HG03439 (cell line): ENCODE measurements around the gene ANKMY2.
"Not testable (repeated sequence)": the region's sequence is repeated elsewhere in the genome, so short reads cannot be mapped to it uniquely, and the experiment has no call there.

Experiments
- ATAC-seq: cut with Tn5 transposase; IDR thresholded peaks from one replicate; pipeline ENCODE4 v1.9.1; 2021; ENCODE audit warnings: mild to moderate bottlenecking, moderate library complexity; ENCODE audit not compliant: unreplicated experiment

The ANKMY2 gene

DNA sequence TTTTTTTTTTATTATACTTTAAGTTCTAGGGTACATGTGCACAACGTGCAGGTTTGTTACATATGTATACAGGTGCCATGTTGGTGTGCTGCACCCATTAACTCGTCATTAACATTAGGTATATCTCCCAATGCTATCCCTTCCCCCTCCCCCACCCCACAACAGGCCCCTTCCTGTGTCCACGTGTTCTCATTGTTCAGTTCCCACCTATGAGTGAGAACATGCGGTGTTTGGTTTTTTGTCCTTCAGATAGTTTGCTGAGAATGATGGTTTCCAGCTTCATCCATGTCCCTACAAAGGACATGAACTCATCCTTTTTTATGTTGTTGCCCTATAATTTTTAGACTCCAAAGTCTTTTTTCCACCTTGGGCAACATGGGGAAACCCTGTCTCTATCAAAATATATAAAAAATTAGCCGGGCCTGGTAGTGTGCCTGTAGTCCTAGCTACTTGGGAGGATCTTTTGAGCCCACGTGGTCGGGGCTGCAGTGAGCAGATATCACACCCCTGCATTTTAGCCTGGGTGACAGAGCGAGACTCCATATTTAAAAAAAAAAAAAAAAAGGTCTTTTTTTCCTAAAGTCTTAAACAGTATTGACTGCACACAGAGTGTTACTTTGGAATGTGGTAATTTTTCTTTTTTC is 14.4 kb upstream of the ANKMY2 start:
- not testable (repeated sequence) for ATAC-seq

DNA sequence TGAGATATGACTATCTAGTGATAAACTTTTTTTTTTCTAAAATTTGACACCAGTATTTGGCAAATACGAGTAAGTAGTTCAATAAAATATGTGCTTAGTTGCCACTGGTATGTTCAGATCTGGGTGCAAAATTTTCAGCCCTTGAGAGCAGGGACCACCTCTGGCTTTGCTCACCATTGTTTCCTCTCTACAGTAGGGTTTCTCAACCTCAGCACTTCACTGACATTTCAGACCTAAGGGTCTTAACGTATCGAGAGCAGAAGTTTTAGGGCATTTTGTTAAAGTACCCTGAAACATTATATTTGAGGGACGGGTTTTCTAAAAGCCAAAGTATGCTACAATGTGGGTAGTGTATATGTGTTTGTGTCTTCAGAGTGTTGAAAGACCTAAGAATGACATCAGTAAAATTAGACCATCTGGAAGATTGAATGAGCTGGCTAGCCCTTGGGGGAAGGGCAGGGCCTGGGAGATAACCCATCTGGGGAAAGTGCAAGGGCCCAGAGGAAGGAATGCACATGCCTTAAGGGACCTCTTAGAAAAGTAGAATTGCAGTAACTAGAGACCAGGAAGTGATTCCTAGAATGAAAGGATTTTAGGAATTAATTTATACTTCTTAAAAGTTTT is 12.2 kb upstream of the ANKMY2 start:
- no peak for ATAC-seq

DNA sequence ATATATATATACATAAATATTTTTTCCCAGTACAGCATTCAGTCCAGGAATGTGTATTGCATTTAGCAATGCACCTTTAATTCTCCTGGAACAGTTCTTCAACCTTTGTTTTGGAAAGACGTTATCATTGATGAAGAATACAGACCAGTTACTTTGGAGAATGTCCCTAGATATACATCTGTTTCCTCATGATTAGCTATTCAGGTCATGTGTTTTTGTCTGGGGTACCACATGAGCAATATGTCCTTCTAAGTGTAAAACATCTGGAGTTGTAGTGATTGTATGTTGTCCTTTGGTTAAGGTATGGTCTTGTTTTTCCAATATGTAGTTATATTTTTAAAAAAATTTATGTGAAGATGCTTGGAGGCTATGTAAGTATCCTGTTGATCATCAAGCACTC is 10.6 kb upstream of the ANKMY2 start:
- ATAC-seq, result no peak

DNA sequence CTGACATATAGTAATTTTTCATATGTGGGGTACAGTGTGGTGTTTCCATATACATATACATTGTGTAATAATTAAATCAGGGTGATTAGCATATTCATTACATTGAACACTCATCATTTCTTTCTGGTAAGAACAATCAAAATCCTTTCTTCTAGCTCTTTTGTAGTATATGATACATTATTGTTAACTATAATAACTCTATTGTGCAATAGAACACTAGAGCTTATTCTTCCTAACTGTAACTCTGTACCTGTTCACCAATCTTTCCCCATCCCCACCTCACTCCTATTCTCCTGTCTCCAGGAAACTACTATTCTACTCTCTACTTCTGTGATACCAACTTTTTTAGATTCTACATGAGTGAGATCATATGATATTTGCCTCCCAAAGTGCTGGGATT is 9.8 kb upstream of the ANKMY2 start:
- no peak for ATAC-seq

DNA sequence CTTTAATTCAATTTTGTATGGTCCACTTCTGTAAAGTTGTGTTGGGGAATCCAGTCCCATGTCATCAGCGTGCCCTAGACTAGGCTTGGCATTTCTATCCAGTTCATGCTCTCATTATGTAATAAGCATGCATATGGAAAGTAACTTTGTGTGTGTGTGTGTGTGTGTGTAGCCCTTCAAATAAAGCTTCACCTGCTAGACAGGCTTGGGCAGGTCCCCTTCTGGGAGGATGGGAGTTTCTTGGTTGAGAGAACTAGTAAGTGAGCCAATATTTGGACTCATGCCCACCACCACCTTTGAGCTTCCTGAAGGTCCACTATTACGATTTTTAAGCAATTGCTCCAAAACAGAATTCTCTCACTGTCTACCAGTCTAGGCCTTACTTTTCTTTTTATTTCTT is 7.3 kb upstream of the ANKMY2 start:
- ATAC-seq, result no peak

DNA sequence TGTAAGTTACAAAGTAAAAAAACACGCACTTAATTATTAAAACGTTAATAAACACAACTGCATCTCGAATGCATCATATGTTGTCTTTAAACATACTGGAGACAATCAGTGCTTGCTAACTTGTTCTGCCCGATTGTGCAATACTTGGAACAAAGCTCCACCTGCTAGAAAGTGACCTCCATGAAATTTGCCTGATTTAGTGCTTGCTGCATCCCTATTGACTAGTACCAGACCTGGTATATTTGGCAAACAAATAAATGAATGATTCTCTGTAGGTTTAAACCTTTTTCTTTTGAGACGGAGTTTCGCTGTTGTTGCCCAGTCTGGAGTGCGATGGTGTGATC is 6.7 kb upstream of the ANKMY2 start:
- no peak for ATAC-seq

DNA sequence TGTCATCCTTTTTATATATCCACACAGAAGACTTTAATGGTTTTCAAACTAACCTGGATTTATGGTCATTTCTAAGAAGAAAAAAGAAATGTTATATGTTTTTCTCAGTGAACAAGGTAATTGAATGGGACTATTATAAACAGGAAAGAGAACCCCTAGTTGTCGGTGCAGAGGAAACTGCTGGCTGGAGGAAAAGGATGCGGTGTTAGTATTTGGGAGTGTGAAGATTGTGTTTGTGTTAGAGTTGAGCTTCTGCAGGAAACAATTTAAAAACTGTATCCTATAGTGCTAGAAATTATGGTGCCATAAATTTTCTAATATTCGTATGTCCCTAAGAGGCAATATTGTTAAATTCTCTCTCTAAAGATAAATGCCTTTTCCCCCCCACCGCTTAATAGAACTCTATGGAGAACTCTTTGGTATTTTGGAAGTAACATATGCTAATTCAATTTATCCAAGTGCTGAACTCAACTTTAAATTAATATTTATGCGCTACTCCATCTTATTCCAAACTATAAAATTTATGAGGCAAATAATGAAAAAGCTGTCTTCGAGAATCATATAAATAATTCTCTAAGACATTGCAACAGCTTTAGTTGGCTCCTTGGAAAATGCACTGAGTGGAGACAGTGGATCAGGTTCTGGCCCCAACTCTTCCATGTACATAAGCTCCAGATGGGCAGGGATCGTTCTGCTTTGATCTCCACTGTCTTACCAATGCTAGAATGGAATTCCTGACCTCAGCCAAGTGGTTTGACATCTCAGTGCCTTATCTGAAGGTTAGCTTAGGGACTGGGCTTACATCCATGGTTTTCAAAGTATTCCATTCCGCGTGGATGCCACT is 6.1 kb upstream of the ANKMY2 start:
- ATAC-seq, result no peak

DNA sequence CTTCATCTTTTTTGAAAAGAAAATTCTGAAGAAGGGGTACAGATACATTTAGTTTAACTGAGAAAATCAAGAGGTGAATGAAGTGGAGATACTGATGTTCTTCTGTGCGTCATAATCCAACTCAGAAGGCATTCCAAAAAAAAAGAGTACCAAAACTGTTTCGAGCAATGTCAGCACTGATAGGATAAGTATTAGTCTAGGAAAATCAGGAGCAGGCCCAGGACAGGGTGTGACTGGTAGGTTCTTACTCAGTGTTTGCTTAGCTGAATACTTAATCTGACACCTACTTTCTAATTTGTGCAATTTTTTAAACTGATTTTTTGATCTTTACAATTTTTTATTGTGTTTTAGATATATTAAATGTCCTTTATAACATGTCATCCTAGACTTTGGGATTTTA is 4.7 kb upstream of the ANKMY2 start:
- no peak for ATAC-seq

DNA sequence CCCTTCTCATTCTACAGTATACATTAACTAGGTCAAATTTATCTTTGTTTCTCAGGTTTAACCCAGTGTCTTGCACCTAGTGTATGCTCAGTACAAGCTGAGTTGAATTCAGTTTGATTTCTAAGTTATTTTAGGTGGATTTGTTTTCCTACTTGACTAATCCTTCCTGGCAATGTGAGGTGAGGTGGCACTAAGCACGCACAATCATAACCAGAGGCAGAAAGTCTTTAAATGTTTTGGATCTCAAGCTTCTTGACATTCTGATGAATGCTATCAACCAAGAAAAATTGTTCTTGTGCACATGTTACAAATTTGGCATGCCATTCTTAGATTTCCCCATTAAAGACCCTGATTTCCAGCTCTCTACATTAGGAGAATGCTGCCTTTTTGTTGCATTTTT is 3.6 kb upstream of the ANKMY2 start:
- ATAC-seq, result no peak

DNA sequence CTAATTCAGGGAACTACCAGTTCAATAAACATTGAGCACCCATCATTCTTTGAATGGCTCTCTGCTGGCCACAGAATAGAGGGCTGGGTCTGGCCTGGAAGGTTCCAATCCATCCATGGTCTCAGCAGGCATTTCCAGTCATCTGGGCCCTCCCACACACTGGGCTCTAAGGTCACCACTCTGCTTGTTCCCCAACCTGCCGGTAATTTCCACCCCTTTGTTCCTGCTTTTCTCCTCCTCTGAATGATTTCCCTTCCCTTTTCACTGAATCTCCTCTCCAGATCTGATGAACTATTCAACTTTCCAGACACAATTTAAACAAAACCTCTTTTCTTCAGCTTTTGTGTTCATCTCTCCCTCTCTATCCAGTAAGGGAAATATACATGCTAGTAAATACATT is 3.0 kb upstream of the ANKMY2 start:
- ATAC-seq, result no peak

DNA sequence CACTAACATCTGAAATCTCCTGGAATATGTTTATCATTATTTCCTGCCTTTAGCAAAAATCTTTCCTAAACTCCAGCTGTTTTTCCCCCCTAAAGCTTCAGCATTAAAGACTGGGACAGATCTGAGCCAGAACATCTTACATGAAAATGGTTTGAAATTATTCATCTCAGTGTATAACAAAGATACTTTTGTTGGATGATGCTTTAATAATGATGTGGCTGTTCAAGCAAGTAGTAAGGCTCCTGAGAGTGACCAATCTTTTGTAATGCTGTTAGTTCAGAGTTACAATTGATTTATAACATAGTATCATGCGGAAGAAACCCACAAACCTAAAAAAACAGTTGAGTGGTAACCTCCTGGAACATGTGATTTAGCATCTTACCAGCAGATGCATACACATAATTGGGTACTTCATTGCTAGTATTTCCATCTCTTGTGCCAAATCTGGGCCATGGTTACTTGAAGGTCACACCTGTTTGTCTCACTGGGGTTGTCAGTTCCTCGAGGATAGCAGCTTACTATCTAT is 1.9 kb upstream of the ANKMY2 start:
- ATAC-seq, result no peak

DNA sequence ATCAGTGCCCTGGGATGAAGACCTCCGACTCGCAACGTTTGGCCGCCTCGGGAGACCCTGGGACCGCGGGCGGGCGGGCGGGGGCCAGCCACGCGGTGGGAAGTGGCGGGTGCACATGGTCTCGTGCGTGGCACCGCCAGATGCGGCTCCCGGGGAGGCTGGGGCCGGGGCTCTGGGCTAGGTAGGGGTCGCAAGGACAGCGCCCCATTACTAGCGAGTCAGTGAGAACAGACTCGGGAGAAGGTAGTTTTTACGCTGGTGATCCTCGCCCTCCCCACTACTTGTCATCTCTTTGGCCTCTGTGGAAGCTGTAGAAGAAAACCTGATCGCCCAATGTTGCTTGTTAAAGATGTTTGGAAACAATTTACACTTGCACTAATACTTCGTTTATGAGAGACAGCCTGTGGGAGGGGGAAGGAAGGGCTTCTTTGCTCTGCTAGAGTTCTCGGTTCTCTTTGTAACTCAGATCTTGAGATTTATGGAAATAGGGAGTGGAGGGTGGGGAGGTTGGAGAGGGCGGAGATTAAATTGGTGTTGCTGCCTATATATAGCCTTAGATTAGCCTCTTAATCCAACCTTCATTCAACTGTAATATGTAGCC is 1.0 kb upstream of the ANKMY2 start:
- ATAC-seq, result no peak

DNA sequence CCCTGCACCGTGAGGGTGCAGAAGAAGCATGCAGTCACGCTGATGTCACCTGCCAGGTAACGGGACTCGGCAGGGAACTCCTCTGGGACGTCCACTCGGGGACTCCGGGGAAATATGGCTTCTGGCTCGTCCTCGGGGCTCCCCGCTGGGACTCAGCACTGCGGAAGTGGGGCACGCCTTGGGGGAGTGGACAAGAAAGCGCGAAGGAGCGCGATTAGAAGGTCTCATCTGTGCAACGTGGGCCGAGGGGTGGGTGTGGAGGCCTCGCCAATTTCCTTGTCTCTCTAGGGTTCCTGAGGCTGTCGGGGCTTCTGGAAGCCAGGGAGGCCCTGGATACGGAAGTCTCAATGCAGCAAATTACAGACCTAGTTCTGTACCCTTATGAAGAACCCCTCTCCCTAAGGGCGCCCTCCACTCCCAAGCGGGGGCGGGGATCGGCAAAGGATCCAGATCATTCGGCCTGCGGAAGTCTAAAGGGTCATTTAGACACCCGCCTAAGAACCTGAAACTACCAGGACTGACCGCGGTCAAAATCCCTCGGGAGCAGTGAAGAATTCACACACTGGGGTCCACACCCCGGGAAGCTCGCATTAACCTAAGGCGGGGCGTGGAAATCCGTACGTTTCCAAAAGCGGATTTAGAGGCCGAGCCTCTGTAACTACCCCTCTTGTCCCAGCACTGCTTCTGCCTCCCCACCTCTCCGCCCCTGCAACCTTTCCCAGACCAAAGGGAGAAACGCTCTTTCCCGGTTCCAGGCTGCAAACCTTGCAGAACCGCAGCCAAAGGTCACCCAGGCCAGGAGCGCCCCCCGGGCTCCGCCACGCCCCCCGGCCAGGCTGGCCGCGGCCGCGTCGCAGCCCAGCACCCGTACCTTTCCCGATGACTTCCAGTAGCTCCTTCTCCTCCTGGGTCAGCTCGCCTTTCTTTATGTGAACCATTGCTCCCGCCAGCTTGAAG is 640 bp downstream of the ANKMY2 start:
- ATAC-seq, result peak; percentile 26

DNA sequence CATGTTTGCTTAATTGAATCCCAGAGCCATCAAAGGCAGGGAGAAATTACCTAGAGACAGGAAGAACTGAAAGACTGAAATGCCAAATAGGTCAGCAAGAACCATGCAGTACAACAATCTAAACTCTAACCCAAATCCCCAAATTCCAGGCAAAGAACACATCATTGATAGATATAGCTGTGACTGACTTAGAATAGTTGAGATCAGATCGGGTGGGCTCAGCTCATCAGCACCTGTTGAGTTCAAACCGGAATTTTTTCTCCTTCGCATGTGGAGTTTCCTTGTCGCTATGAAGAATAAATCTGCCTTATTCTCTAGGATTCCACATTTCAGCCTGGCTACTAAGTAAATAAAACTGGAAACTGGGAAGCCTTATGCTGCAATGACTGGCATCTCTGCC is 1.4 kb downstream of the ANKMY2 start:
- no peak for ATAC-seq

DNA sequence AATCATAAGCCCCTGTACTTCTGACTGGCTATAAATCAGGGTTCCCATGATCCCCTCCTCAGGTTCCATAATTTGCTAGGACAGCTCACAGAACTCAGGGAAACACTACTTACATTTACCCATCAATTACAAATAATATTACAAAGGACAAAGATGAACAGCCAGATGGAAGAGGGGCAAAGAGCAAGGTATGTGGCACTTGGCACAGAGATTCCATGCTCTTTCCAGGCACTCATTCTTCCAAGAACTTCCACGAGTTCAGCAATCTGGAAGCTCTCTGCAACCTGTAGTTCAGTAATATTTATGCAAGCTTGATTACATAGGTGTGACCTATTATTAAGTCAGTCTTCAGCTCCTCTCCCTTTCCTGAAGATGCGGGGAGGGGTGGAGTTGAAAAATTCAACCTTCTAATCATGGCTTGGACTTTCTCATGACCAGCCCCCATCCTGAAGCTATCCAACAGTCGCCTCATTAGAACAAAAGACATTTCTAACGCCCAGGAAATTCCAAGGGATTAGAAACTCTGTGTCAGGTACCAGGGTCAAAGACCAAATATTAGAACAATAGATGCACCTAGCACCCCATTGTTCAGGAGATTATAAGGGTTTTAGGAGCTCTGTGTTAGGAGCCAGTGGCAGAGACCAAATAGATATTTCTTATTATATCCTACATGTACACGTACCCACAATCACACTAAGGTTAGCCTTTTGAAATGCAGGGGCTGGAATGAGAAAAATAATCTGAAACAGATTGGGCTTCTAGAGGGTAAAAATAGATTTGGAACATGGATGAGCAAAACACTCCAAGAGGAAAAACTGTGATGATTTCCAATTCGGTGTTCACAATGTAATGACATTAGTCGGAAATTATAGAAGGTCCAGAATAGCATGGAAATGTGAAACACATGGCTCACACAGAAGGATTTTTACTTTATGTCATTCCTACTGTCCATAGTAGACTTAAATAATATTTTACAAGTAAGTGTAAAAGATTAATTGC is 7.0 kb downstream of the ANKMY2 start:
- ATAC-seq, result no peak

DNA sequence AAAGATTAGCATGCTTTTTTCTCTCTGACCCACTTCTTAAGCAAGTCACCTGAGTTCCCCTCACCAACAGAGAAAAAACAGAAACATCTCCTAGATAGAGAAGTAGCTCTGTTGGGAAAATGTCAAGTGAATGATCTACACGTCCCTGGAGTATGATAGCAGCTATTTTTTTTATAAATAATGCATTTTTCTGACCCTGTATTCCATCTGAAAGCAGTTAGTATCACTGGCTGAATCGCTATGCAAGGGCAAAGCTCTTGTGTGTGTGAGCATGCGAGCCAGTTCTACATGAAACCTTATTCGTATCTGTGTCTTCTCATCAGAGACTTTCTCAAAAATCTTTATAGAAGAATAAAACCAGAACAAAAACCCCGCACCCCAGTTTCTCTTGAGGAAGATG is 8.2 kb downstream of the ANKMY2 start:
- ATAC-seq, result no peak

DNA sequence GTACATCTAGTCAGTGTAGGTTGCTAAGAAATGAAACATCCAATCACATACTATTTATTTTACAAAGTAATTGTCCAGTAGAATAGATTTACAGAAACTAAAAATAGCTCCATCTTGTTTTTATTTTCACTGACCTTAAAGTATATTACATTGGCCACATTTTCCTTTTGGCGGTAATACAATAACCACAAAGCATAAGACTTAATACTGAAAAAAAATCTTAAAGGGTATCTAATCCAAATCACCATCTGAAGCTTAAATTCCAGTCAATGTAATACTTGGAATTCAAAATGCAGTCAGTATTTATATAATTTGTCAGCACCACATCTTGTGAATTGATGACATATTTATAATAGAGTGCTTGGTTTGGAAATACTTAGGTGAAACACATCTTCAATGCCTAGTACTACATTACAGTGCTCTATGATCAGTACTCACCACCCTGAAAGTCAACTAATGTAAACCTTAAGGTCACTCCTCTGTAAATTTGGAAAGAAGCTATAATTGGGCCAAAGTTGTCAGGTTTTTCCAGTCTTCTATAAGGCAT is 8.9 kb downstream of the ANKMY2 start:
- ATAC-seq, result no peak

DNA sequence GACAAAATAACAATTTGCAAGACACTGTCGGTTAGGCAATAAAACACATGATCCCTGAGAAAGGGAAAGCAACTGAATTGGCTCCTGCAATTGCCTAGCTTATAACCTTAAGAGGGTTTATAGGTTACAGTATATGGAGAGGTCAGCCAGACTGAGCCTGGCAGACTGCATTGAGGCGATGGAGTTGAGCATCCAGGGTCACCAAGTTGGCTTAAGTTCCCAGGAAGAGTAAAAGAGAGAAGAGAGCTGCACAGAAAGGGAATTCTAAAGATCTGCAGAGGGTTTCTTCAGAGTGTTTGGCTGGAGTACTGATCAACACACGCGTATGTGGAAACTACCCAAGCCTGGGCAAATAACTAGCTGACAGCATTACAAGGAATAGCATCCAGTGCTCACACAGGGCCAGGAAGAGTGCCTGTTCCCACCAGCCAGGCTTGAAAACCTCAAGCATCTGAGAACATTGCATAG is 11.2 kb downstream of the ANKMY2 start:
- ATAC-seq, result no peak

DNA sequence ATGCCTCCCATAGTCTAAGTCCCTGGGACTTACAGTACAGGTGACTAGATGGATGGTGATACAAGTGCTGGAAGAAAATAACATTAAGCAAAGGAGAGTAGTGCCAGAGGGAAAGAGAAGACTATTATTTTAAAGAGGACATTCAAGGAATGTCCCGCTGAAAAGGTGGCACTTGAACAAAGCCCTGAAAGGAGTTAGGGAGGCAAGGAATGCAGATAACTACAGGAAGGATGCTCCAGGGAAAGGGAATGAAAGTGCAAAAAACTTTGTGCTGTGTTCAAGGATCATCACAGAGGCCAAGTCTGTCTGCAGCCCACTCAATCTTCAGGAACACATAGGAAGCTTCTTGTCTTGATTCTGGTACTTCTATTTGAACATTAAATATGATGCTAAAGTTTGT is 14.9 kb downstream of the ANKMY2 start:
- ATAC-seq, result no peak
